Common myeloid progenitor, CD34-positive (primary cell): ENCODE results near the gene ACAP3.

ENCODE experiments used
- CTCF ChIA-PET: fragments of 350-600 bp; sonication (Branson Sonifier 250); formaldehyde crosslinking; loops from one replicate; lab custom pipeline; 2021; ENCODE audit warnings: antibody characterized with exemption; lab: Charles Lee
- POLR2A ChIA-PET: fragments of 350-600 bp; sonication (Branson Sonifier 250); formaldehyde crosslinking; loops from one replicate; lab custom pipeline; 2021; ENCODE audit warnings: antibody characterized with exemption; lab: Charles Lee
- DNase-seq, 3 donors: peaks; one replicate each; pipeline versions ENCODE4 v3.0.0 to v3.0.0-alpha.2; 2013
- H3K27ac ChIP-seq, 2 experiments: 1 replicate in 1 of 2; 2 replicates in 1 of 2; pipeline ENCODE4 v1.7.0; 2013; ENCODE audit warnings: inconsistent platforms in 2 of 2, low read length in 2 of 2, mild to moderate bottlenecking in 2 of 2, low read depth in 1 of 2, moderate library complexity in 1 of 2; ENCODE audit not compliant: severe bottlenecking in 2 of 2, insufficient read depth in 1 of 2, poor library complexity in 1 of 2
- H3K27me3 ChIP-seq, 5 experiments: replicated peaks in 2 of 5; 1 replicate in 3 of 5; 2 replicates in 2 of 5; pipeline versions ENCODE4 v1.6.1 to v1.7.0; 2013; ENCODE audit warnings: low read length in 4 of 5, mild to moderate bottlenecking in 2 of 5, moderate library complexity in 2 of 5, inconsistent platforms in 1 of 5; ENCODE audit not compliant: insufficient read depth in 5 of 5, control insufficient read depth in 4 of 5
- H3K36me3 ChIP-seq, 4 experiments: 1 replicate in 2 of 4; 2 replicates in 2 of 4; pipeline versions ENCODE4 v1.6.1 to v1.7.0; 2013; ENCODE audit warnings: low read length in 3 of 4, control low read depth in 1 of 4, mild to moderate bottlenecking in 1 of 4; ENCODE audit not compliant: control insufficient read depth in 4 of 4, insufficient read depth in 4 of 4
- H3K4me1 ChIP-seq, 4 experiments: 1 replicate in 3 of 4; 2 replicates in 1 of 4; pipeline versions ENCODE4 v1.6.1 to v1.7.1; 2013; ENCODE audit warnings: low read length in 3 of 4, mild to moderate bottlenecking in 3 of 4, control low read depth in 1 of 4, inconsistent platforms in 1 of 4, moderate library complexity in 1 of 4; ENCODE audit not compliant: control insufficient read depth in 4 of 4, insufficient read depth in 4 of 4; ENCODE audit errors: control extremely low read depth in 1 of 4
- H3K4me3 ChIP-seq, 7 experiments: 1 replicate in 4 of 7; 2 replicates in 3 of 7; pipeline versions ENCODE4 v1.5.1 to v1.7.0; 2013; ENCODE audit warnings: mild to moderate bottlenecking in 7 of 7, low read length in 6 of 7, moderate library complexity in 6 of 7, inconsistent platforms in 2 of 7, low read depth in 2 of 7, control low read depth in 1 of 7; ENCODE audit not compliant: insufficient read depth in 4 of 7, control insufficient read depth in 1 of 7; ENCODE audit errors: extremely low read depth in 1 of 7
- H3K9me3 ChIP-seq, 5 experiments: 1 replicate in 4 of 5; 2 replicates in 1 of 5; pipeline versions ENCODE4 v1.6.1 to v1.7.1; 2013; ENCODE audit warnings: low read length in 4 of 5, mild to moderate bottlenecking in 2 of 5, inconsistent platforms in 1 of 5, low read depth in 1 of 5, moderate library complexity in 1 of 5; ENCODE audit not compliant: control insufficient read depth in 4 of 5, insufficient read depth in 2 of 5; ENCODE audit errors: control extremely low read depth in 1 of 5
- WGBS: methylation state at CpG from one replicate; pipeline ENCODE4 v1.1.5; 2013; ENCODE audit not compliant: insufficient coverage; 5-methylcytosine and 5-hydroxymethylcytosine counted together

ACAP3 gene

GRCh38 chr1:1309251-1310108 lies 1.8 kb upstream of the ACAP3 start:
- Histone ChIP-seq H3K27me3 (no peaks in the 10 kb centered on the region), H3K27ac (peak overlapping the region in 1 of 2 experiments; percentile 73), H3K9me3 (no peaks in the 10 kb centered on the region), H3K36me3 (peaks cover 6 to 52% (median 34%) of the 10 kb centered on the region in 4 experiments), H3K4me3 (peak overlapping the region; percentile 43 to 88 (median 74)), H3K4me1 (peaks cover 4 to 46% (median 40%) of the 10 kb centered on the region in 4 experiments)
- DNase-seq: peak in 1 of 3 donors; percentile 15
- CTCF ChIA-PET: interaction anchor here (1.0 to 1.2 kb wide), 4 partner anchors 14 to 62 kb away, joined by 3 read pairs; no protein-coding TSS in a partner anchor
- POLR2A ChIA-PET: interaction anchor here (0.7 kb wide), 1 partner anchor 186 kb away, joined by 3 read pairs; no protein-coding TSS in a partner anchor
- 61% methylated on average over 51 of the region's 57 CpGs for WGBS

GRCh38 chr1:1308756-1309250 lies 1.1 kb upstream of the ACAP3 start:
- Histone ChIP-seq H3K27ac (peak overlapping the region in 1 of 2 experiments; percentile 73), H3K36me3 (peaks cover 3 to 45% (median 29%) of the 10 kb centered on the region in 4 experiments), H3K4me1 (peaks cover 4 to 52% (median 47%) of the 10 kb centered on the region in 4 experiments), H3K9me3 (no peaks in the 10 kb centered on the region), H3K4me3 (peak overlapping the region; percentile 43 to 88 (median 74)), H3K27me3 (no peaks in the 10 kb centered on the region)
- ChIA-PET CTCF (interaction anchor here (1.1 to 1.2 kb wide), 3 partner anchors 14 to 63 kb away, joined by 3 read pairs; no protein-coding TSS in a partner anchor), POLR2A (interaction anchor here (0.7 kb wide), 1 partner anchor 187 kb away, joined by 3 read pairs; no protein-coding TSS in a partner anchor)
- under 1% methylated on average over 56 of the region's 66 CpGs for WGBS
- DNase-seq: no peak

- Histone ChIP-seq H3K4me3 (peak overlapping the region; percentile 35 to 88 (median 80)), H3K27ac (peak overlapping the region in 1 of 2 experiments; percentile 49), H3K36me3 (peaks cover 3 to 31% (median 17%) of the 10 kb centered on the region in 4 experiments), H3K9me3 (no peaks in the 10 kb centered on the region), H3K27me3 (no peaks in the 10 kb centered on the region), H3K4me1 (peaks cover 4 to 55% (median 51%) of the 10 kb centered on the region in 4 experiments)
- under 1% methylated on average over 68 of the region's 83 CpGs for WGBS
- CTCF ChIA-PET: no interaction called here
- POLR2A ChIA-PET: no interaction called here
- no peak for DNase-seq
Observed at GRCh38 chr1:1307261-1307922, 338 bp downstream of the ACAP3 start.

GRCh38 chr1:1306661-1307260 lies 969 bp downstream of the ACAP3 start:
- H3K27ac ChIP-seq: peak overlapping the region in 1 of 2 experiments; percentile 49
- H3K36me3 ChIP-seq: peaks cover 2 to 25% (median 14%) of the 10 kb centered on the region in 4 experiments
- peaks cover 4 to 55% (median 51%) of the 10 kb centered on the region in 4 experiments for H3K4me1 ChIP-seq
- POLR2A ChIA-PET: no interaction called here
- H3K9me3 ChIP-seq: no peaks in the 10 kb centered on the region
- H3K27me3 ChIP-seq: no peaks in the 10 kb centered on the region
- WGBS: 59% methylated on average over 25 of the region's 27 CpGs
- peak overlapping the region; percentile 35 to 88 (median 80) for H3K4me3 ChIP-seq
- DNase-seq: no peak
- CTCF ChIA-PET: no interaction called here

DNA sequence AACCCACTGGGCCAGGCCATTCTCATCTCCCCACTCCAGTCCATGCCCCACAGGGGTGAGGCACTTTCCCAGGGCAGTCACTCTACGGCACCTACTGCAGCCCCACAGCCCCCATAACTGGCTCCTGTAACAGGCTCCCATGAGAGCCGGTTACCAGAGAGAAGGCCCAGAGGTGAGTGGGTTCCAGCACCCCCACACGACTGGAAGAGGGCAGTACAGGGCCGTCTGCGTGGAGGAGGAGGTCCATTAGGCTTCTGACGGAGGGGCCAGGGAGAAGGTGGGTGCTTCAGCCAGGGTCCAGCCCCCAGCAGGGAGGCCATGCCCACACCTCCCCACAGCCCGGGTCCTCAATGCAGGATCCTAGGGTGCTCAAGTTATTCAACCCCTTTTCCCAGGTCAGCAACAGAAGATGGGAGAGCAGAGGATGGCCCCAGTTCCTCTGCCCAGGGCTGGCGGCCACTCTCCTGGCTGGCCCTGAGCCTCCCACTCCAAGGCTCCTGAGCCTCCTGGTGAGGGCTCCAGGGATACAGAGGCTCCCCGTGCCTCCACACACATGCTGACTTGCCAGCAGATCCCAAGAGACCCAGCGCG lies 1.6 kb downstream of the ACAP3 start:
- H3K4me3 ChIP-seq: peak overlapping the region in 6 of 7 experiments; percentile 55 to 88 (median 82)
- peak in 2 of 3 donors; percentile 43 to 57 for DNase-seq
- POLR2A ChIA-PET: no interaction called here

More for the DNA sequence above, 1.6 kb downstream of the ACAP3 start:
- Histone ChIP-seq H3K9me3 (no peaks in the 10 kb centered on the region), H3K36me3 (peaks cover 0 to 19% (median 9%) of the 10 kb centered on the region in 4 experiments), H3K27me3 (no peaks in the 10 kb centered on the region), H3K27ac (peak overlapping the region in 1 of 2 experiments; percentile 76), H3K4me1 (peaks cover 4 to 55% (median 51%) of the 10 kb centered on the region in 4 experiments)
- CTCF ChIA-PET: interaction anchor here (0.6 to 1.1 kb wide), 2 partner anchors 16 to 483 kb away, joined by 3 to 4 read pairs; no protein-coding TSS in a partner anchor
- WGBS: 37% methylated on average over 9 of the region's 11 CpGs
